Endodermal cell (in vitro differentiated cells): Measurements from ENCODE around the gene SRPK3. TPM values are rescaled to one million over a fixed set of nuclear protein-coding genes. Genes with fewer than 3 reads are reported as not detected.

ENCODE experiments used
- DNase-seq: peaks from one replicate; pipeline ENCODE4 v3.0.0-alpha.2; 2017
- H3K27ac ChIP-seq: 2 replicates; pipeline ENCODE4 v1.5.1; 2013; ENCODE audit warnings: mild to moderate bottlenecking, low read depth, low read length, moderate library complexity
- H3K27me3 ChIP-seq: 2 replicates; pipeline ENCODE4 v1.6.1; 2013; ENCODE audit warnings: mild to moderate bottlenecking, low read length, moderate library complexity; ENCODE audit not compliant: insufficient read depth, control insufficient read depth, poor library complexity, severe bottlenecking
- H3K36me3 ChIP-seq: 2 replicates; pipeline ENCODE4 v1.7.0; 2013; ENCODE audit warnings: mild to moderate bottlenecking, low read length, moderate library complexity; ENCODE audit not compliant: control insufficient read depth, insufficient read depth
- H3K4me1 ChIP-seq: one replicate; pipeline ENCODE4 v1.7.0; 2013; ENCODE audit warnings: low read length; ENCODE audit not compliant: control insufficient read depth, insufficient read depth
- H3K4me3 ChIP-seq: 2 replicates; pipeline ENCODE4 v1.5.1; 2013; ENCODE audit warnings: mild to moderate bottlenecking, low read length, moderate library complexity
- H3K9ac ChIP-seq: 2 replicates; pipeline ENCODE4 v1.6.1; 2013; ENCODE audit warnings: mild to moderate bottlenecking, low read length, moderate library complexity; ENCODE audit not compliant: poor library complexity, severe bottlenecking; ENCODE audit errors: extremely low read depth
- H3K9me3 ChIP-seq: 2 replicates; pipeline ENCODE4 v1.6.1; 2013; ENCODE audit warnings: mild to moderate bottlenecking, low read length, moderate library complexity; ENCODE audit not compliant: control insufficient read depth
- H3K27ac Mint-ChIP-seq: 2 replicates; pipeline ENCODE4 v1.8.0; 2020; ENCODE audit warnings: mixed read lengths
- H3K27me3 Mint-ChIP-seq: 2 replicates; pipeline ENCODE4 v1.8.0; 2021; ENCODE audit warnings: mild to moderate bottlenecking, mixed read lengths; ENCODE audit not compliant: insufficient read depth
- H3K36me3 Mint-ChIP-seq: 2 replicates; pipeline ENCODE4 v1.8.0; 2020; ENCODE audit warnings: low read depth, mixed read lengths
- H3K4me1 Mint-ChIP-seq: 2 replicates; pipeline ENCODE4 v1.8.0; 2020; ENCODE audit warnings: mixed read lengths
- H3K4me3 Mint-ChIP-seq: 2 replicates; pipeline ENCODE4 v1.8.0; 2020; ENCODE audit warnings: mild to moderate bottlenecking, moderate library complexity, mixed read lengths
- H3K9me3 Mint-ChIP-seq: 2 replicates; pipeline ENCODE4 v1.8.0; 2020; ENCODE audit warnings: mild to moderate bottlenecking, mixed read lengths
- CTCF ChIP-seq: fragments of 200-600 bp; sonication (generic); conservative IDR thresholded peaks from 2 replicates; pipeline ENCODE4 v1.5.0; 2021; ENCODE audit warnings: antibody characterized with exemption, mild to moderate bottlenecking
- WGBS, 2 experiments: methylation state at CpG; one replicate each; pipeline versions ENCODE4 v1.1.5 to v1.1.7; 2013; ENCODE audit warnings: missing lambda C conversion rate in 2 of 2, mixed read lengths in 1 of 2; ENCODE audit not compliant: insufficient coverage in 1 of 2, insufficient read length in 1 of 2; 5-methylcytosine and 5-hydroxymethylcytosine counted together
- total RNA-seq, 2 donors: library from RNA; stranded (reverse); fragmentation: NEBNext Ultra II Directional in 1 of 2; extraction: Animal tissue kit (Norgen Biotek cat#: 25700) in 1 of 2; gene quantifications; 2 replicates in 1 of 2; 3 replicates in 1 of 2; pipeline ENCODE4 v1.2.1, GENCODE V29; 2021

SRPK3 gene
- total RNA-seq, 2 donors from 2014 or later = not detected

- H3K27ac ChIP-seq = no peak overlapping the region
- WGBS, 2 experiments = 58 to 72% methylated on average over 6 to 8 of the region's 9 CpGs
- peak; percentile 53 for TF ChIP-seq CTCF
- H3K9me3 Mint-ChIP-seq = peaks cover 80% of the 10 kb centered on the region
- H3K36me3 ChIP-seq = peaks cover 10% of the 10 kb centered on the region
- no peaks in the 10 kb centered on the region for H3K27me3 ChIP-seq
- no peaks in the 10 kb centered on the region for H3K27me3 Mint-ChIP-seq
- peaks cover 29% of the 10 kb centered on the region for H3K36me3 Mint-ChIP-seq
- DNase-seq = no peak
- H3K4me3 ChIP-seq = no peak overlapping the region
- no peak overlapping the region for H3K27ac Mint-ChIP-seq
- peaks cover 15% of the 10 kb centered on the region for H3K9me3 ChIP-seq
- H3K4me3 Mint-ChIP-seq = no peak overlapping the region
- no peaks in the 10 kb centered on the region for H3K4me1 ChIP-seq
- no peak overlapping the region for H3K9ac ChIP-seq
- H3K4me1 Mint-ChIP-seq = peaks cover 5% of the 10 kb centered on the region
Observed at GRCh38 chrX:153735274-153735673, 45.6 kb upstream of the SRPK3 start.

GRCh38 chrX:153736071-153736820 lies 44.6 kb upstream of the SRPK3 start:
- no peaks in the 10 kb centered on the region for H3K27me3 ChIP-seq
- no peaks in the 10 kb centered on the region for H3K27me3 Mint-ChIP-seq
- H3K9me3 Mint-ChIP-seq = peaks cover 80% of the 10 kb centered on the region
- peaks cover 24% of the 10 kb centered on the region for H3K36me3 Mint-ChIP-seq
- DNase-seq = no peak
- peaks cover 6% of the 10 kb centered on the region for H3K36me3 ChIP-seq
- H3K27ac Mint-ChIP-seq = no peak overlapping the region
- no peak overlapping the region for H3K27ac ChIP-seq
- H3K4me3 ChIP-seq = no peak overlapping the region
- no peak for TF ChIP-seq CTCF
- peaks cover 5% of the 10 kb centered on the region for H3K4me1 Mint-ChIP-seq
- no peak overlapping the region for H3K9ac ChIP-seq
- no peaks in the 10 kb centered on the region for H3K4me1 ChIP-seq
- WGBS, 2 experiments = 89 to 100% methylated on average over 5 to 30 of the region's 30 CpGs
- peaks cover 7% of the 10 kb centered on the region for H3K9me3 ChIP-seq
- H3K4me3 Mint-ChIP-seq = no peak overlapping the region

- Mint-ChIP-seq H3K4me3 (no peak overlapping the region), H3K36me3 (peaks cover 18% of the 10 kb centered on the region), H3K27ac (no peak overlapping the region), H3K9me3 (peaks cover 74% of the 10 kb centered on the region), H3K4me1 (peaks cover 5% of the 10 kb centered on the region), H3K27me3 (no peaks in the 10 kb centered on the region)
- H3K27me3 ChIP-seq = no peaks in the 10 kb centered on the region
- H3K4me1 ChIP-seq = no peaks in the 10 kb centered on the region
- TF ChIP-seq CTCF = no peak
- H3K4me3 ChIP-seq = no peak overlapping the region
- 91 to 100% methylated on average over 3 to 15 of the region's 15 CpGs for WGBS, 2 experiments
- no peak for DNase-seq
- H3K27ac ChIP-seq = no peak overlapping the region
- peaks cover under 1% of the 10 kb centered on the region for H3K9me3 ChIP-seq
- no peaks in the 10 kb centered on the region for H3K36me3 ChIP-seq
- H3K9ac ChIP-seq = no peak overlapping the region
Observed at GRCh38 chrX:153736871-153737441, 43.9 kb upstream of the SRPK3 start.
